CD14-positive monocyte (primary cell): ENCODE measurements around the gene BCOR. TPM values are rescaled to one million over a fixed set of nuclear protein-coding genes. Genes with fewer than 3 reads are reported as not detected.

Experiments
- DNase-seq, 3 donors: peaks; one replicate each; pipeline ENCODE4 v3.0.0-alpha.2; 2011 to 2022
- H2AFZ ChIP-seq: 2 replicates; pipeline ENCODE4 v1.6.0; 2012; ENCODE audit warnings: mild to moderate bottlenecking, low read depth, low read length, inconsistent platforms; ENCODE audit not compliant: insufficient read depth, poor library complexity, severe bottlenecking
- H3K27ac ChIP-seq, 2 donors: 1 replicate in 1 of 2; 2 replicates in 1 of 2; pipeline ENCODE4 v1.5.1; 2012 to 2013; ENCODE audit warnings: low read length in 2 of 2, control low read depth in 1 of 2, inconsistent platforms in 1 of 2, low read depth in 1 of 2, mild to moderate bottlenecking in 1 of 2
- H3K27me3 ChIP-seq, 2 donors: one replicate each; pipeline versions ENCODE4 v1.6.0 to v1.6.1; 2011 to 2013; ENCODE audit warnings: low read length in 2 of 2; ENCODE audit not compliant: control insufficient read depth in 2 of 2, insufficient read depth in 2 of 2
- H3K36me3 ChIP-seq, 2 donors: replicated peaks in 1 of 2; 1 replicate in 1 of 2; 2 replicates in 1 of 2; pipeline versions ENCODE4 v1.5.1 to v1.6.1; 2012 to 2013; ENCODE audit warnings: low read length in 2 of 2, control low read depth in 1 of 2, inconsistent platforms in 1 of 2, mild to moderate bottlenecking in 1 of 2; ENCODE audit not compliant: insufficient read depth in 2 of 2, control insufficient read depth in 1 of 2
- H3K4me1 ChIP-seq, 2 donors: 1 replicate in 1 of 2; 2 replicates in 1 of 2; pipeline versions ENCODE4 v1.5.1 to v1.6.1; 2012 to 2013; ENCODE audit warnings: low read length in 2 of 2, control low read depth in 1 of 2, inconsistent platforms in 1 of 2, mild to moderate bottlenecking in 1 of 2, moderate library complexity in 1 of 2; ENCODE audit not compliant: insufficient read depth in 2 of 2, control insufficient read depth in 1 of 2
- H3K4me2 ChIP-seq: replicated peaks from 2 replicates; pipeline ENCODE3; 2012; ENCODE audit warnings: low read length, moderate library complexity, mild to moderate bottlenecking; ENCODE audit not compliant: poor library complexity, severe bottlenecking; ENCODE audit errors: extremely low read depth
- H3K4me3 ChIP-seq, 3 experiments: fragments of 200-600 bp in 1 of 3; sonication (generic) in 1 of 3; replicated peaks in 1 of 3; 1 replicate in 2 of 3; 2 replicates in 1 of 3; pipeline ENCODE4 v1.5.1; 2011 to 2013; ENCODE audit warnings: low read length in 3 of 3, mild to moderate bottlenecking in 3 of 3, control low read depth in 2 of 3, low read depth in 2 of 3, inconsistent platforms in 1 of 3, moderate library complexity in 1 of 3
- H3K79me2 ChIP-seq: 2 replicates; pipeline ENCODE4 v1.6.0; 2012; ENCODE audit warnings: mild to moderate bottlenecking, control low read depth, inconsistent platforms, low read length, moderate library complexity; ENCODE audit not compliant: insufficient read depth
- H3K9ac ChIP-seq: 2 replicates; pipeline ENCODE4 v1.6.0; 2017; ENCODE audit warnings: low read length, mild to moderate bottlenecking; ENCODE audit not compliant: insufficient read depth, poor library complexity, severe bottlenecking
- H3K9me3 ChIP-seq, 2 donors: replicated peaks in 1 of 2; 1 replicate in 1 of 2; 2 replicates in 1 of 2; pipeline versions ENCODE4 v1.5.1 to v1.6.1; 2012 to 2013; ENCODE audit warnings: low read length in 2 of 2, control low read depth in 1 of 2; ENCODE audit not compliant: control insufficient read depth in 1 of 2, insufficient read depth in 1 of 2
- H4K20me1 ChIP-seq: 2 replicates; pipeline ENCODE4 v1.6.0; 2012; ENCODE audit warnings: mild to moderate bottlenecking, low read length, control low read depth, moderate library complexity; ENCODE audit not compliant: insufficient read depth
- H3K27ac Mint-ChIP-seq, 7 donors: one replicate each; pipeline ENCODE4 v1.8.0; 2020; ENCODE audit warnings: mild to moderate bottlenecking in 7 of 7, mixed read lengths in 7 of 7, moderate library complexity in 6 of 7, inconsistent platforms in 2 of 7
- H3K27me3 Mint-ChIP-seq, 3 donors: one replicate each; pipeline ENCODE4 v1.8.0; 2021 to 2022; ENCODE audit warnings: low read depth in 3 of 3, mild to moderate bottlenecking in 3 of 3, mixed read lengths in 3 of 3, moderate library complexity in 3 of 3, inconsistent platforms in 1 of 3
- H3K36me3 Mint-ChIP-seq, 2 donors: one replicate each; pipeline ENCODE4 v1.8.0; 2020; ENCODE audit warnings: mixed read lengths in 2 of 2, inconsistent platforms in 1 of 2, mild to moderate bottlenecking in 1 of 2
- H3K4me1 Mint-ChIP-seq: one replicate; pipeline ENCODE4 v1.8.0; 2020; ENCODE audit warnings: mild to moderate bottlenecking, mixed read lengths
- H3K4me3 Mint-ChIP-seq, 2 donors: one replicate each; pipeline ENCODE4 v1.8.0; 2020; ENCODE audit warnings: mild to moderate bottlenecking in 2 of 2, mixed read lengths in 2 of 2, moderate library complexity in 1 of 2
- H3K9me3 Mint-ChIP-seq, 7 donors: one replicate each; pipeline ENCODE4 v1.8.0; 2020 to 2022; ENCODE audit warnings: mixed read lengths in 7 of 7, mild to moderate bottlenecking in 6 of 7, moderate library complexity in 6 of 7, inconsistent platforms in 2 of 7
- CTCF ChIP-seq: fragments of 200-600 bp; IDR thresholded peaks from one replicate; pipeline ENCODE4 v1.8.0; 2022; ENCODE audit warnings: antibody characterized with exemption, mild to moderate bottlenecking
- WGBS: methylation state at CpG from one replicate; pipeline ENCODE4 v1.1.5; 2013; ENCODE audit warnings: missing lambda C conversion rate; ENCODE audit not compliant: insufficient coverage; 5-methylcytosine and 5-hydroxymethylcytosine counted together
- intact Hi-C, 2 donors: fragments of 100-400 bp; cut with micrococcal nuclease; formaldehyde crosslinking; loops; one replicate each; pipeline versions ENCODE4 v1.15.0 to v1.15.1; 2023
- polyA plus RNA-seq, 3 donors: library from polyadenylated mRNA; depleted of rRNA in 1 of 3; unstranded in 2 of 3; stranded (reverse) in 1 of 3; fragments of 300-500 nt in 2 of 3; fragments of >200 nt in 1 of 3; fragmentation: Illumina TruSeq in 2 of 3; gene quantifications; 1 replicate in 2 of 3; 2 replicates in 1 of 3; pipeline ENCODE4 v1.2.3, GENCODE V29; 2012 to 2021

BCOR gene
- polyA plus RNA-seq, 3 donors: 1.1 to 8.2 (median 2.6) TPM

GRCh38 chrX:40060356-40060845 is 37.4 kb downstream of the BCOR start:
- peaks cover 66% of the 10 kb centered on the region for H4K20me1 ChIP-seq
- no peaks in the 10 kb centered on the region for H3K27me3 ChIP-seq
- peaks cover 52 to 81% of the 10 kb centered on the region in 2 donors for H3K36me3 Mint-ChIP-seq
- no peak overlapping the region for H3K27ac ChIP-seq
- no peak overlapping the region for H3K9ac ChIP-seq
- H3K27ac Mint-ChIP-seq: no peak overlapping the region
- intact Hi-C loops: no loop called here
- TF ChIP-seq CTCF: no peak
- H2AFZ ChIP-seq: no peak overlapping the region
- WGBS: 100% methylated on average over 2 of the region's 7 CpGs
- no peaks in the 10 kb centered on the region for H3K4me1 ChIP-seq
- H3K9me3 ChIP-seq: no peaks in the 10 kb centered on the region
- peaks cover 4% of the 10 kb centered on the region for H3K4me1 Mint-ChIP-seq
- no peak overlapping the region for H3K4me3 Mint-ChIP-seq
- no peak overlapping the region for H3K4me2 ChIP-seq
- no peak for DNase-seq
- H3K4me3 ChIP-seq: no peak overlapping the region
- peaks cover 0 to 8% (median 0%) of the 10 kb centered on the region in 3 donors for H3K27me3 Mint-ChIP-seq
- H3K9me3 Mint-ChIP-seq: peaks cover 0 to 8% (median 0%) of the 10 kb centered on the region in 7 donors
- H3K36me3 ChIP-seq: peaks cover 78 to 100% of the 10 kb centered on the region in 2 donors
- H3K79me2 ChIP-seq: peaks cover 3% of the 10 kb centered on the region

GRCh38 chrX:40058719-40059118 is 39.0 kb downstream of the BCOR start:
- WGBS: no CpG with 5 or more reads among the region's 11 CpGs
- DNase-seq: no peak
- Mint-ChIP-seq H3K4me3 (no peak overlapping the region), H3K9me3 (peaks cover 0 to 12% (median 2%) of the 10 kb centered on the region in 7 donors), H3K27me3 (peaks cover 0 to 6% (median 0%) of the 10 kb centered on the region in 3 donors), H3K27ac (no peak overlapping the region), H3K36me3 (peaks cover 57 to 85% of the 10 kb centered on the region in 2 donors), H3K4me1 (no peaks in the 10 kb centered on the region)
- Histone ChIP-seq H3K79me2 (peaks cover 3% of the 10 kb centered on the region), H3K27me3 (no peaks in the 10 kb centered on the region), H3K9me3 (peaks cover under 1 to 5% of the 10 kb centered on the region in 2 donors), H3K36me3 (peaks cover 81 to 100% of the 10 kb centered on the region in 2 donors), H2AFZ (no peak overlapping the region), H3K9ac (no peak overlapping the region), H3K27ac (no peak overlapping the region), H3K4me3 (no peak overlapping the region), H3K4me2 (no peak overlapping the region), H4K20me1 (peaks cover 49% of the 10 kb centered on the region), H3K4me1 (no peaks in the 10 kb centered on the region)
- intact Hi-C loops: no loop called here
- TF ChIP-seq CTCF: no peak
